Esophagus muscularis mucosa (tissue), 4 donors: ENCODE results near the gene OR52B6. TPM values are rescaled to one million over a fixed set of nuclear protein-coding genes. Genes with fewer than 3 reads are reported as not detected.

Experiments
- DNase-seq: peaks from one replicate; pipeline ENCODE4 v3.0.0-alpha.2; 2017; ENCODE audit errors: extremely low spot score
- H3K27ac ChIP-seq, 4 donors: fragments of 200-600 bp; sonication (generic); replicated peaks in 1 of 4; 1 replicate in 3 of 4; 2 replicates in 1 of 4; pipeline ENCODE4 v1.5.1; 2016 to 2019; ENCODE audit warnings: mild to moderate bottlenecking in 1 of 4
- H3K27me3 ChIP-seq, 4 donors: fragments of 200-600 bp; sonication (generic); one replicate each; pipeline versions ENCODE4 v1.5.1 to v1.6.0; 2016 to 2019
- H3K36me3 ChIP-seq, 4 donors: fragments of 200-600 bp; sonication (generic); one replicate each; pipeline ENCODE4 v1.5.1; 2016 to 2019
- H3K4me1 ChIP-seq, 4 donors: fragments of 200-600 bp; sonication (generic); one replicate each; pipeline ENCODE4 v1.5.1; 2016 to 2019
- H3K4me3 ChIP-seq, 4 donors: fragments of 200-600 bp; sonication (generic); 1 replicate in 2 of 4; 2 replicates in 2 of 4; pipeline ENCODE4 v1.5.1; 2016 to 2019; ENCODE audit warnings: mild to moderate bottlenecking in 4 of 4, moderate library complexity in 1 of 4
- H3K9me3 ChIP-seq, 4 donors: fragments of 200-600 bp; sonication (generic); 1 replicate in 3 of 4; 2 replicates in 1 of 4; pipeline ENCODE4 v1.5.1; 2016 to 2019
- CTCF ChIP-seq, 3 experiments: fragments of 200-600 bp in 2 of 3; fragments of 450-650 bp in 1 of 3; sonication (generic) in 2 of 3; IDR thresholded peaks; one replicate each; pipeline ENCODE4 v1.5.1; 2017 to 2019; ENCODE audit warnings: antibody characterized with exemption in 3 of 3, mild to moderate bottlenecking in 2 of 3, moderate library complexity in 1 of 3
- EP300 ChIP-seq: sonication (generic); formaldehyde crosslinking; IDR thresholded peaks from one replicate; pipeline ENCODE4 v1.6.1; 2017; ENCODE audit warnings: antibody characterized with exemption
- POLR2A ChIP-seq: fragments of 450-650 bp; IDR thresholded peaks from one replicate; pipeline ENCODE4 v1.6.1; 2017; ENCODE audit warnings: antibody characterized with exemption, moderate library complexity, mild to moderate bottlenecking, low read depth
- POLR2AphosphoS5 ChIP-seq, 2 donors: sonication (generic); formaldehyde crosslinking; IDR thresholded peaks; one replicate each; pipeline ENCODE4 v1.6.1; 2017; ENCODE audit warnings: antibody characterized with exemption in 2 of 2
- whole genome bisulfite sequencing: methylation state at CpG from one replicate; pipeline ENCODE4 v1.1.5; 2018; 5-methylcytosine and 5-hydroxymethylcytosine counted together
- intact Hi-C: fragments of 100-400 bp; cut with DNase I; formaldehyde crosslinking; loops from one replicate; pipeline ENCODE4 v1.15.1; 2023
- total RNA-seq, 4 donors: library from RNA; depleted of rRNA; stranded (reverse); fragments of >200 nt; gene quantifications; one replicate each; pipeline versions ENCODE4 v1.1.0 to v1.2.1, GENCODE V29; 2016

OR52B6 gene
- total RNA-seq, 4 donors from 2014 or later = not detected

- no peaks in the 10 kb centered on the region for H3K36me3 ChIP-seq
- no peaks in the 10 kb centered on the region for H3K27me3 ChIP-seq
- H3K4me3 ChIP-seq = no peak overlapping the region
- peaks cover 17 to 26% (median 22%) of the 10 kb centered on the region in 4 donors for H3K4me1 ChIP-seq
- 86% methylated on average over 5 of the region's 5 CpGs for WGBS
- DNase-seq = no peak
- TF ChIP-seq EP300 (no peak), POLR2AphosphoS5 (IDR thresholded peaks at IDR 0.05) (no peak), CTCF (IDR thresholded peaks at IDR 0.05) (no peak)
- H3K9me3 ChIP-seq = no peaks in the 10 kb centered on the region
- intact Hi-C loops = no loop called here
- no peak overlapping the region for H3K27ac ChIP-seq
These were observed 45.5 kb downstream of the OR52B6 start for GRCh38 chr11:5626196-5626595.

- Histone ChIP-seq H3K4me1 (peaks cover 0 to 1% (median 0%) of the 10 kb centered on the region in 4 donors), H3K36me3 (peaks cover 0 to 33% (median 17%) of the 10 kb centered on the region in 4 donors), H3K27ac (no peak overlapping the region), H3K9me3 (no peaks in the 10 kb centered on the region), H3K27me3 (no peaks in the 10 kb centered on the region), H3K4me3 (no peak overlapping the region)
- WGBS = 83% methylated on average over 2 of the region's 2 CpGs
- no peak for TF ChIP-seq POLR2AphosphoS5 (IDR thresholded peaks at IDR 0.05)
- no peak for TF ChIP-seq EP300
- no peak for TF ChIP-seq POLR2A
- TF ChIP-seq CTCF (IDR thresholded peaks at IDR 0.05) = no peak
- intact Hi-C loops = no loop called here
- DNase-seq = no peak
These were observed 50.7 kb downstream of the OR52B6 start for GRCh38 chr11:5631417-5631816.

Other genes starting within 250 kb of the OR52B6 start
- gene OR51B5, start 237.4 kb upstream of the OR52B6 start, total RNA-seq = not detected
- not detected for gene OR51B6, start 229.4 kb upstream of the OR52B6 start, total RNA-seq
- gene OR51M1, start 197.1 kb upstream of the OR52B6 start, total RNA-seq = not detected
- not detected for gene OR51Q1, start 158.8 kb upstream of the OR52B6 start, total RNA-seq
- not detected for gene OR51I1, start 139.4 kb upstream of the OR52B6 start, total RNA-seq
- gene OR51I2, start 131.6 kb upstream of the OR52B6 start, total RNA-seq = not detected
- gene OR52D1, start 92.2 kb upstream of the OR52B6 start, total RNA-seq = not detected
- under 1 TPM in 1 of 4 donors, not detected in 3; 0.13 TPM for gene UBQLN3, start 70.9 kb upstream of the OR52B6 start, total RNA-seq
- under 1 TPM in 3 of 4 donors, not detected in 1; 0.19 to 0.46 (median 0.42) TPM for gene UBQLNL, start 64.2 kb upstream of the OR52B6 start, total RNA-seq
- gene OR52H1, start 32.3 kb upstream of the OR52B6 start, total RNA-seq = not detected
- 1 to 10 TPM; 1.8 to 3.4 (median 2.5) TPM for gene TRIM6, start 15.8 kb downstream of the OR52B6 start, total RNA-seq
- gene TRIM34, start 44.1 kb downstream of the OR52B6 start, total RNA-seq = 1 to 10 TPM; 3.0 to 5.0 (median 3.9) TPM
- 10 to 100 TPM; 15.9 to 21.5 (median 16.6) TPM for gene TRIM5, start 104.2 kb downstream of the OR52B6 start, total RNA-seq
- gene TRIM22, start 108.9 kb downstream of the OR52B6 start, total RNA-seq = 10 to 100 TPM; 27.1 to 46.6 (median 36.7) TPM
- not detected for gene OR56B1, start 155.6 kb downstream of the OR52B6 start, total RNA-seq
- gene OR52N4, start 173.4 kb downstream of the OR52B6 start, total RNA-seq = not detected
- under 1 TPM in 1 of 4 donors, not detected in 3; 0.17 TPM for gene OR52N5, start 202.5 kb downstream of the OR52B6 start, total RNA-seq
- not detected for gene OR52N1, start 210.4 kb downstream of the OR52B6 start, total RNA-seq
- not detected for gene OR52N2, start 228.0 kb downstream of the OR52B6 start, total RNA-seq